IPS-15b (cell line): ENCODE measurements around the gene LMOD2.

Experiments
- H3K27me3 ChIP-seq: one replicate; pipeline ENCODE4 v1.6.1; 2013; ENCODE audit warnings: low read length; ENCODE audit not compliant: control insufficient read depth, insufficient read depth
- H3K36me3 ChIP-seq: one replicate; pipeline ENCODE4 v1.6.1; 2013; ENCODE audit warnings: low read length; ENCODE audit not compliant: control insufficient read depth, insufficient read depth
- H3K4me1 ChIP-seq: one replicate; pipeline ENCODE4 v1.6.1; 2013; ENCODE audit warnings: mild to moderate bottlenecking, low read length; ENCODE audit not compliant: control insufficient read depth, insufficient read depth
- H3K4me3 ChIP-seq: one replicate; pipeline ENCODE4 v1.5.1; 2013; ENCODE audit warnings: low read depth, low read length
- H3K9ac ChIP-seq: one replicate; pipeline ENCODE4 v1.6.1; 2013; ENCODE audit warnings: low read depth, mild to moderate bottlenecking, low read length
- H3K9me3 ChIP-seq: one replicate; pipeline ENCODE4 v1.6.1; 2013; ENCODE audit warnings: mild to moderate bottlenecking, low read length; ENCODE audit not compliant: control insufficient read depth, insufficient read depth

LMOD2 gene

GRCh38 chr7:123655614-123656013 is at the start of gene LMOD2:
Gene LMOD2 (plus strand): TSS chr7:123655866. CDS start chr7:123655964, 98 bp downstream.
- no peaks in the 10 kb centered on the region for H3K36me3 ChIP-seq
- no peak within 1 kb of the TSS for H3K9ac ChIP-seq
- no peak within 1 kb of the TSS for H3K4me3 ChIP-seq
- H3K9me3 ChIP-seq = no peaks in the 10 kb centered on the region
- no peaks in the 10 kb centered on the region for H3K4me1 ChIP-seq
- no peaks in the 10 kb centered on the region for H3K27me3 ChIP-seq

GRCh38 chr7:123607423-123607975 is 48.2 kb upstream of the LMOD2 start:
- no peak overlapping the region for H3K9ac ChIP-seq
- H3K4me1 ChIP-seq = no peaks in the 10 kb centered on the region
- H3K36me3 ChIP-seq = no peaks in the 10 kb centered on the region
- H3K27me3 ChIP-seq = no peaks in the 10 kb centered on the region
- no peaks in the 10 kb centered on the region for H3K9me3 ChIP-seq
- H3K4me3 ChIP-seq = no peak overlapping the region

GRCh38 chr7:123608991-123609882 is 46.4 kb upstream of the LMOD2 start:
- Histone ChIP-seq H3K27me3 (no peaks in the 10 kb centered on the region), H3K9ac (no peak overlapping the region), H3K36me3 (no peaks in the 10 kb centered on the region), H3K4me3 (no peak overlapping the region), H3K4me1 (no peaks in the 10 kb centered on the region), H3K9me3 (no peaks in the 10 kb centered on the region)

GRCh38 chr7:123609883-123610239 is 45.8 kb upstream of the LMOD2 start:
- H3K9ac ChIP-seq = no peak overlapping the region
- no peaks in the 10 kb centered on the region for H3K4me1 ChIP-seq
- H3K36me3 ChIP-seq = no peaks in the 10 kb centered on the region
- H3K27me3 ChIP-seq = no peaks in the 10 kb centered on the region
- no peaks in the 10 kb centered on the region for H3K9me3 ChIP-seq
- no peak overlapping the region for H3K4me3 ChIP-seq

GRCh38 chr7:123612024-123612423 is 43.6 kb upstream of the LMOD2 start:
- Histone ChIP-seq H3K9ac (no peak overlapping the region), H3K9me3 (no peaks in the 10 kb centered on the region), H3K4me3 (no peak overlapping the region), H3K4me1 (no peaks in the 10 kb centered on the region), H3K36me3 (no peaks in the 10 kb centered on the region), H3K27me3 (no peaks in the 10 kb centered on the region)

- no peak overlapping the region for H3K4me3 ChIP-seq
- no peaks in the 10 kb centered on the region for H3K27me3 ChIP-seq
- H3K4me1 ChIP-seq = no peaks in the 10 kb centered on the region
- H3K36me3 ChIP-seq = no peaks in the 10 kb centered on the region
- no peak overlapping the region for H3K9ac ChIP-seq
- H3K9me3 ChIP-seq = no peaks in the 10 kb centered on the region
Observed at GRCh38 chr7:123615344-123615743, 40.3 kb upstream of the LMOD2 start.

GRCh38 chr7:123616223-123616622 is 39.4 kb upstream of the LMOD2 start:
- H3K4me3 ChIP-seq = no peak overlapping the region

GRCh38 chr7:123621707-123622106 is 34.0 kb upstream of the LMOD2 start:
- Histone ChIP-seq H3K36me3 (no peaks in the 10 kb centered on the region), H3K27me3 (no peaks in the 10 kb centered on the region), H3K4me1 (no peaks in the 10 kb centered on the region), H3K9ac (no peak overlapping the region), H3K4me3 (no peak overlapping the region), H3K9me3 (no peaks in the 10 kb centered on the region)

More at GRCh38 chr7:123616223-123616622, 39.4 kb upstream of the LMOD2 start:
- Histone ChIP-seq H3K9ac (no peak overlapping the region), H3K36me3 (no peaks in the 10 kb centered on the region), H3K27me3 (no peaks in the 10 kb centered on the region), H3K4me1 (no peaks in the 10 kb centered on the region), H3K9me3 (no peaks in the 10 kb centered on the region)

GRCh38 chr7:123622660-123623386 is 32.8 kb upstream of the LMOD2 start:
- Histone ChIP-seq H3K4me1 (no peaks in the 10 kb centered on the region), H3K4me3 (no peak overlapping the region)

GRCh38 chr7:123624527-123625183 is 31.0 kb upstream of the LMOD2 start:
- H3K27me3 ChIP-seq = no peaks in the 10 kb centered on the region
- H3K4me1 ChIP-seq = peaks cover 4% of the 10 kb centered on the region
- H3K9ac ChIP-seq = no peak overlapping the region
- no peaks in the 10 kb centered on the region for H3K9me3 ChIP-seq
- no peaks in the 10 kb centered on the region for H3K36me3 ChIP-seq
- H3K4me3 ChIP-seq = no peak overlapping the region

More at GRCh38 chr7:123622660-123623386, 32.8 kb upstream of the LMOD2 start:
- no peaks in the 10 kb centered on the region for H3K36me3 ChIP-seq
- no peaks in the 10 kb centered on the region for H3K9me3 ChIP-seq
- no peaks in the 10 kb centered on the region for H3K27me3 ChIP-seq
- no peak overlapping the region for H3K9ac ChIP-seq

GRCh38 chr7:123625254-123625653 is 30.4 kb upstream of the LMOD2 start:
- peaks cover 4% of the 10 kb centered on the region for H3K4me1 ChIP-seq
- no peaks in the 10 kb centered on the region for H3K27me3 ChIP-seq
- no peaks in the 10 kb centered on the region for H3K36me3 ChIP-seq
- no peaks in the 10 kb centered on the region for H3K9me3 ChIP-seq
- no peak overlapping the region for H3K9ac ChIP-seq
- no peak overlapping the region for H3K4me3 ChIP-seq
